Measurements from ENCODE around the gene KRTAP6-3.

The KRTAP6-3 gene

DNA sequence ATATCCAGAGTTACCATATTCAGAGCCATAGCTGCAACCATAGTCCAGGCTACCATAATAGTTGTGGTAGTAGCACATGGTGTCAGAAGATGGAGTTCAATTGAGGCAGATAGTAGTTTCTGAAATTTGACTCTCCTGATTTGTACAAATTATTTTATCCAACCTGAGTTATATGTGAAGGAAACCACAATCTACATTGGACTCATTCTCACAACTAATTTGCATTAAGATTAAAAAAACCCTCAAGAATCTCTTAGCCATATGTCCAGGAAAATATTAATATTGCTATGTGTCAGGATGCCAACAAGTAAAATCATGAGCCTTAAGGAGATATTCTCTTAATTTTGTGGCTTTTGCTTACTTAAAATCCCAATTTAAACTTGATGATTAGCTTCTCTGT lies 1.9 kb upstream of the KRTAP6-3 start, which contains the start of gene KRTAP22-2:
TSS of gene KRTAP22-2 (minus strand) at position 101 of the 400 bp plus-strand sequence.
- no peaks in the 10 kb centered on the region for H3K27me3 Mint-ChIP-seq (ENCODE audit: low read depth)
- TF ChIP-seq CTCF (IDR thresholded peaks at IDR 0.05; ENCODE audit: unreplicated experiment in 3 of 3): no peak
- H3K4me3 Mint-ChIP-seq: no peak within 1 kb of the TSS
- H3K27ac Mint-ChIP-seq: no peak within 1 kb of the TSS
- H3K9me3 Mint-ChIP-seq: no peaks in the 10 kb centered on the region
- no peaks in the 10 kb centered on the region for H3K36me3 Mint-ChIP-seq (ENCODE audit: low read depth)
- no peaks in the 10 kb centered on the region for H3K4me1 Mint-ChIP-seq

DNA sequence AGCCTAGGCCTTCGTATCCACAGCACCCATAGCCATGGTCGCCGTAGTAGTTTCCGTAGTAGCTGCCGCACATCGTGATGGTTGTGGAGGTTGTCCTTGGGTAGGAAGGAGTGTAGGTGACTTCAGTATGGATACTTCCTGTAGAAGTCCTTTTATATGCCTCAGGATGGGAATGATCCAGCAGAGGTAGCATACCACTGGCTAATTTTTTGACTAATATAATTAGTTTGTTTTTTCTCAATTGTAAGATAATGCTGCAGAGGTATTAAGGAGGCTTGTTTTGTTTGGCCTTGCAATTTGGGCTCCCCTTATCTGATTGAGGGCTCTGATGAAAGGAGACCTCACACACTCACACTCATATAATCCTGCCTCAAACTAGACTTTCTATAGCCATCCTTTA lies 6.6 kb downstream of the KRTAP6-3 start, which contains the start of gene KRTAP6-2:
TSS of gene KRTAP6-2 (minus strand) at position 101 of the 400 bp plus-strand sequence. CDS start at position 73, 28 bp downstream.
- no peak within 1 kb of the TSS for H3K27ac Mint-ChIP-seq
- H3K4me1 Mint-ChIP-seq: no peaks in the 10 kb centered on the region
- no peaks in the 10 kb centered on the region for H3K36me3 Mint-ChIP-seq (ENCODE audit: low read depth)
- no peaks in the 10 kb centered on the region for H3K9me3 Mint-ChIP-seq
- no peak for TF ChIP-seq CTCF (IDR thresholded peaks at IDR 0.05; ENCODE audit: unreplicated experiment in 3 of 3)
- H3K27me3 Mint-ChIP-seq (ENCODE audit: low read depth): no peaks in the 10 kb centered on the region
- H3K4me3 Mint-ChIP-seq: no peak within 1 kb of the TSS

DNA sequence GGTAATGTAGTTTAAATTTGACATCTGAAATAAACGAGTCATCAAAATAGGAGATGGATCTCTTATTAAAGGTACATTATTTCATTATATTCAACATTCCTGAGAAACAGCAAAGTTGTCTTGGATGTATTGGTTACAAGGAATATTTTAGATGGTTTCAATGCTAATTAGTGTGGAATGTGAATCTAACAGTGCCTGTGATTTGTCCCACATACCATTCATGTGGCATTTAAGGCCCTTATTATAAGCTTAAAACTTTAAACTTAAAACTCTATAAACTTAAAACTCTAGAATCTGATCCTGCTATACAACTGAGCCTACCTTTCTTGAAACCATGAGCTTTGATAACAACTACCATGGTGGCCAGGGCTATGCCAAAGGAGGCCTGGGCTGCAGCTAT lies 8.5 kb downstream of the KRTAP6-3 start, which contains the start of gene KRTAP22-1:
TSS of gene KRTAP22-1 (plus strand) at position 301 of the 400 bp plus-strand sequence.
- H3K36me3 Mint-ChIP-seq (ENCODE audit: low read depth): no peaks in the 10 kb centered on the region
- H3K27me3 Mint-ChIP-seq (ENCODE audit: low read depth): peaks cover 5% of the 10 kb centered on the region
- no peak within 1 kb of the TSS for H3K27ac Mint-ChIP-seq
- H3K4me1 Mint-ChIP-seq: no peaks in the 10 kb centered on the region
- no peak within 1 kb of the TSS for H3K4me3 Mint-ChIP-seq
- no peaks in the 10 kb centered on the region for H3K9me3 Mint-ChIP-seq
- TF ChIP-seq CTCF (IDR thresholded peaks at IDR 0.05; ENCODE audit: unreplicated experiment in 3 of 3): no peak

DNA sequence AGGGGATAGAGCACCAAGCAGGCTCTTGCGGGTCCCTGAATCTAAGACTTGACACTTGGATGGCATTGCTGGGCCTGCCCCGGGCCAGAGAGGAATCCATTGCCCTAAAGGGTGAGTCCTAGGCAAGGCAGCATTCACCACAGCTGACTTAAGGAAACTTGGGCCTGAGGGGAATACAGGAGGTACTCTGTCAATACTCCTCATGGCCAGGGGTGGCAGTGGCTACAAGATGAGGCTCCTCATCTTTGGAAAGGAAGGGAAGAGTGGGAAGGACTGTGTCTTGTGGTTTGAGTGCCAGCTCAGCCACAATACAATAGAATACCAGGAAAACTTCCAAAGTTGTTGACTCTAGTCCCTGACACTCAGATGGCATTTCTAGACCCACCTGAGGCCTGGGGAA lies 13.7 kb downstream of the KRTAP6-3 start:
- peaks cover 1% of the 10 kb centered on the region for H3K9me3 Mint-ChIP-seq
- no peak for TF ChIP-seq CTCF (IDR thresholded peaks at IDR 0.05; ENCODE audit: unreplicated experiment in 3 of 3)
- no peaks in the 10 kb centered on the region for H3K36me3 Mint-ChIP-seq (ENCODE audit: low read depth)
- H3K27me3 Mint-ChIP-seq (ENCODE audit: low read depth): peaks cover 5% of the 10 kb centered on the region
- no peak overlapping the region for H3K27ac Mint-ChIP-seq
- H3K4me3 Mint-ChIP-seq: no peak overlapping the region
- no peaks in the 10 kb centered on the region for H3K4me1 Mint-ChIP-seq

DNA sequence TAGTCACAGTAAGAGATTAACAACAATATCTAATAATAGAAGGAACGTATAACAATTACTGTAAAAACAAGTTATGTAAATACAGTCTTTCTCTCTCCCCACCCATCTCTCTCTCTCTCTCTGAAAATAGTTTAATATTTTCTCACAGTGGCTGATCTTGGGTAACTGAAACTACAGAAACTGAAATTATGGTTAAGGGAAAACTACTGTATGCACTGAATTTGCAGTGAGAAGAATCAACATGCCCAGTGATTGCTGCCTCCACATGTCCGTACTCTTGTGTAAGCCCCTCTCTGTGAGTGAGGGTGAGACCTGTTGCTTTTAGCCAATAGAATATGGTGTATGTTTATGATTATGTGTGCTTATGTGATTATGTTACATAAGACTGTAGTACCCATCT lies 19.9 kb downstream of the KRTAP6-3 start:
- Mint-ChIP-seq H3K36me3 (ENCODE audit: low read depth) (no peaks in the 10 kb centered on the region), H3K27me3 (ENCODE audit: low read depth) (no peaks in the 10 kb centered on the region), H3K27ac (no peak overlapping the region), H3K9me3 (peaks cover 3% of the 10 kb centered on the region), H3K4me3 (no peak overlapping the region), H3K4me1 (no peaks in the 10 kb centered on the region)
- TF ChIP-seq CTCF (IDR thresholded peaks at IDR 0.05; ENCODE audit: unreplicated experiment in 3 of 3): no peak

- no peak within 1 kb of the TSS for H3K4me3 Mint-ChIP-seq
- H3K4me1 Mint-ChIP-seq: no peaks in the 10 kb centered on the region
- no peak within 1 kb of the TSS for H3K27ac Mint-ChIP-seq
- no peak for TF ChIP-seq CTCF (IDR thresholded peaks at IDR 0.05; ENCODE audit: unreplicated experiment in 3 of 3)
- H3K27me3 Mint-ChIP-seq (ENCODE audit: low read depth): no peaks in the 10 kb centered on the region
- H3K9me3 Mint-ChIP-seq: peaks cover 3% of the 10 kb centered on the region
- H3K36me3 Mint-ChIP-seq (ENCODE audit: low read depth): no peaks in the 10 kb centered on the region
Measured at GRCh38 chr21:30613836-30614235, 21.6 kb downstream of the KRTAP6-3 start, which contains the start of gene KRTAP6-1. TSS of gene KRTAP6-1 (minus strand) at chr21:30613930. CDS start at chr21:30613904, 26 bp downstream.

All from nephron (organoid).